SJCRH30 (cell line): ENCODE data around the gene LACTB. TPM values are rescaled to one million over a fixed set of nuclear protein-coding genes. Genes with fewer than 3 reads are reported as not detected.
"Not testable (repeated sequence)": the region's sequence is repeated elsewhere in the genome, so short reads cannot be mapped to it uniquely, and the experiment has no call there.

Source experiments
- DNase-seq, 2 experiments: peaks; one replicate each; pipeline ENCODE4 v3.0.0-alpha.2; 2015 to 2020
- H3K27ac ChIP-seq: fragments of 250-450 bp; sonication (Bioruptor Pico); 2 replicates; pipeline ENCODE4 v1.5.1; 2020; ENCODE audit warnings: mild to moderate bottlenecking, moderate library complexity
- H3K27me3 ChIP-seq: fragments of 250-450 bp; sonication (Bioruptor Pico); 2 replicates; pipeline ENCODE4 v1.5.1; 2020; ENCODE audit warnings: mild to moderate bottlenecking, moderate library complexity
- H3K36me3 ChIP-seq: fragments of 250-450 bp; sonication (Bioruptor Pico); 2 replicates; pipeline ENCODE4 v1.5.1; 2020; ENCODE audit warnings: mild to moderate bottlenecking, moderate library complexity
- H3K4me1 ChIP-seq: fragments of 250-450 bp; sonication (Bioruptor Pico); 2 replicates; pipeline ENCODE4 v1.5.1; 2020; ENCODE audit warnings: mild to moderate bottlenecking, moderate library complexity
- H3K4me3 ChIP-seq: fragments of 250-450 bp; sonication (Bioruptor Pico); 2 replicates; pipeline ENCODE4 v1.5.1; 2020; ENCODE audit warnings: mild to moderate bottlenecking, moderate library complexity
- H3K9me3 ChIP-seq: fragments of 250-450 bp; sonication (Bioruptor Pico); replicated peaks from 2 replicates; pipeline ENCODE4 v1.5.1; 2020; ENCODE audit warnings: mild to moderate bottlenecking, moderate library complexity
- total RNA-seq: library from RNA; depleted of rRNA; stranded (reverse); fragments of >200 nt; shearing (Covaris generic); gene quantifications from 2 replicates; pipeline ENCODE4 v1.2.3, GENCODE V29; 2014

LACTB gene
- total RNA-seq, 1 experiment from 2014 or later, result 12.9 TPM

DNA sequence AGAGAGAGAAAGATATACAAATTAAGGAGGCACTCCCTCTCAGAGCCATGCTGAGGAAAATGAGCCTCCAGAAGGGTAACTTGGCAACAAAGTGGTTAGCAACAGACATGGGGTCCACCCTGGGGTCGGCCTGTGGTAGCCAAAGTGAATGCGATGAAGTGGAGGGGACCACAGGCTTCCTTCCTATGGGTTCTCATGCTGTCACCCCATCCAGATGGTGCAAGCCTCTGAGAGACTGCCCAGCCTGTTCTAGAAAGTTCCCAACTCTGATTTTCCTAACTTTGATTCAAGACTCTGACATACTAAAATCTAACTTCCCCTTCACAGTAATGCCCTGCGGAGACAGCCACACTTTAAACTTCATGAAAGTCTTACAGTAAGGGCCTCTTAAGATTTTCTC lies 18.2 kb upstream of the LACTB start:
- H3K4me3 ChIP-seq, result no peak overlapping the region
- no peaks in the 10 kb centered on the region for H3K36me3 ChIP-seq
- no peak for DNase-seq
- H3K27me3 ChIP-seq, result no peaks in the 10 kb centered on the region
- H3K9me3 ChIP-seq, result 0 out of 2 replicates have a peak, but pooled peaks cover 3% of the 10 kb centered on the region
- H3K4me1 ChIP-seq, result no peaks in the 10 kb centered on the region; the same call in 1 of the 2 replicates
- no peak overlapping the region for H3K27ac ChIP-seq

DNA sequence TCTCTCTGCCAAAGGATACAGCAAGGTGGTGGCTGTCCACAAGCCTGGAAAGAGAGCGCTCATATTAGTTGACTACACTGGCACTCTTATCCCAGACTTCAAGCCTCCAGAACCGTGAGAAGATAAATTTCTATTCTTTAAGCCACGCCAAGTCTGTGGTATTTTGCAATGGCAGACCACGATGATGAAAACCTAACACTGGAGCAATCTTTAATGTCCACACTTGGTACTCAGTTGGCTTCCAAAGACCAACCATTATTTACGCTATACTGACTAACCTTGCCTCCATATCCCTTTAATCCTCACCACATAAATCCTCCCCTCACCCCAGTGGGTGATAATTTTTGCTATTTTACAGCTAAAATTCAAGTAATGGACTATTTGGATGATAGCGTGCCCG lies 16.9 kb upstream of the LACTB start:
- Histone ChIP-seq H3K9me3 (0 out of 2 replicates have a peak, but pooled peaks cover 3% of the 10 kb centered on the region), H3K27ac (no peak overlapping the region), H3K4me3 (no peak overlapping the region), H3K4me1 (no peaks in the 10 kb centered on the region; the same call in 1 of the 2 replicates), H3K27me3 (no peaks in the 10 kb centered on the region), H3K36me3 (no peaks in the 10 kb centered on the region)
- no peak for DNase-seq

DNA sequence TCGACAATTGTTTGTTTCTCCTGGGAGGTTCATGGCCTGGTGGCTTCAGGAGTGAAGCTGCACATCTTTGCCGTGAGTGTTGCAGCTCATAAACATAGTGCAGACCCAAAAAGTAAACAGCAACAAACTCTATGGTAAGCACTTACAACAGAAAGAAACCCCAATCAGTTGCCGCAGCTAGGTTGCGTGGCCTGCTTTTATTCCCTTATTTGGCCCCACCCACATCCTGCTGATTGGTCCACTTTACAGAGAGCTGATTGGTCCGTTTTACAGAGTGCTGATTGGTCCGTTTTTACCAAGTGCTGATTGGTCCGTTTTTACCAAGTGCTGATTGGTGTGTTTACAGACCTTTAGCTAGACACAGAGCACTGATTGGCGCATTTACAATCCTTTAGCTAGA lies 16.3 kb upstream of the LACTB start:
- not testable (repeated sequence) for DNase-seq, H3K9me3 ChIP-seq, H3K4me3 ChIP-seq, H3K27me3 ChIP-seq, H3K36me3 ChIP-seq, H3K27ac ChIP-seq, H3K4me1 ChIP-seq

DNA sequence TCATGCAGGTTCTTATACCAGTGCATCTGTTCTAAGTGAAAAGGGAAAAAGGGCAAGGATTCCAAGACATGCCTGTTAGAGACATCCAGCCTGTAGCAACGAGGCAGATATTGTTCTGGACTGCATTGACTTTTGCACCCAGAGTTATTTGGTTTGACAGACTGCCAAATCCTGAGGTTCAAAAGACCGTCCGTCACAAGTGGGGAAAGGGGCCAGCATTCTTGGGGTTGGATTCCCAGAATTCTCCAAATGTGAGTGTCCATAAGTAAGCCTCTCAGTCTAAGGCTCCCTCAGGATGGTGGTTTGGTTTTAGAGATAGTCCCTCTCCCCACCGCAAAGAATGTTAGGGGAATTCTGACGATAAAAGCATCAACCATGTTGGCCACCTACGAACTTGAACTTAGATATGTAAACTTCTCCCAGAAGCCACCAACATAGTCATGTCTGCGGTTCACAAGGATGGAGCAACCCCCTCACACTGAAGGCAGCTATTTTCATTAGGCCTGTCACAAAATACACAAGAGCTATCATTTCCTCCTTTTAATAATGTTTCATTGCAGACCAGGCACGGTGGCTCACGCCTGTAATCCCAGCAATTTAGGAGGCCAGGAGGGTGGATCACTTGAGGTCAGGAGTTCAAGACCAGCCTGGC lies 13.6 kb upstream of the LACTB start:
- H3K4me3 ChIP-seq, result no peak overlapping the region
- peak; percentile 97 to 99 for DNase-seq
- peak overlapping the region; percentile 31; the same call in 1 of the 2 replicates for H3K27ac ChIP-seq
- no peaks in the 10 kb centered on the region for H3K36me3 ChIP-seq
- H3K4me1 ChIP-seq, result peaks cover 8% of the 10 kb centered on the region; the same call in 1 of the 2 replicates
- H3K27me3 ChIP-seq, result no peaks in the 10 kb centered on the region
- 0 out of 2 replicates have a peak, but pooled peaks cover 6% of the 10 kb centered on the region for H3K9me3 ChIP-seq

DNA sequence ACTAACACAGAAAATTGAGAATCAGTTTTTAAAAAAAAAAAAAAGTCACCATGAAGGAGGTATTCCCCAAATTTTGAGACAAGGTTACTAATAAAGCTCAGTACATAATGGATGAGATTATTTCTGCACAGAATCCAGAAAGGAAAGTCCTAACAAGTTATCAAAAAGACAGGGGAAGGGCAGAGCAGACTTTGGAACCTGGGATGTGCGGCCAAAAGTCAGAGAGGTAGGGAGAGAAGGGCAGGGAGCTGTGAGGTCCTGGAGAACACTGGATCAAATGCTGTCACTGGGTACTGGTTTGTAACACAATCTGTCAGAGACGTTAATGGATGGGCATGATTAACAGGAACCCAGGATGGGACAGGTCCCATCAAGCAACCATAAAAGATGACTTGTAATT lies 12.2 kb upstream of the LACTB start:
- H3K9me3 ChIP-seq, result 0 out of 2 replicates have a peak, but pooled peaks cover 6% of the 10 kb centered on the region
- H3K4me3 ChIP-seq, result no peak overlapping the region
- DNase-seq, result no peak
- H3K36me3 ChIP-seq, result no peaks in the 10 kb centered on the region
- peaks cover 8% of the 10 kb centered on the region; the same call in 1 of the 2 replicates for H3K4me1 ChIP-seq
- H3K27me3 ChIP-seq, result no peaks in the 10 kb centered on the region
- H3K27ac ChIP-seq, result no peak overlapping the region

DNA sequence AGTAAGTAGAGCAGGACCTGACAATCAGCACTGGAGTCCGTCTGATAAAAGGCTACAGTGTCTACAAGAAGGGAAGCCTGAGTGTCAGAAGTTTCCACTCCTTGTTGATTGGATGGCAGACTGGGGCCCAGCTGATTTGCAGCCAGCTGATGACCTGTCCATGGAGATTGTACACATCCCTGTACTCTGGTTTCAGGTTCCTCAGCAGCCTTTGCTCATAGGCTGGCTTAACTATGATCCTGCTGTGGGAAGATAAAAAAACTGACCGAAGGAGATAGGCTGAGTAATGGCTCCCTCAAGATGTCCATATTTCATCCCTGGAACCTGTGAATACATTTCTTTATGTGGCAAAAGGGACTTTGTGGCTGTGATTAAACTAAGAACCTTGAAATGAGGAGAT lies 11.7 kb upstream of the LACTB start:
- no peak for DNase-seq
- peaks cover 8% of the 10 kb centered on the region; the same call in 1 of the 2 replicates for H3K4me1 ChIP-seq
- no peaks in the 10 kb centered on the region for H3K36me3 ChIP-seq
- no peak overlapping the region for H3K27ac ChIP-seq
- no peak overlapping the region for H3K4me3 ChIP-seq
- no peaks in the 10 kb centered on the region for H3K27me3 ChIP-seq
- H3K9me3 ChIP-seq, result 0 out of 2 replicates have a peak, but pooled peaks cover 5% of the 10 kb centered on the region

DNA sequence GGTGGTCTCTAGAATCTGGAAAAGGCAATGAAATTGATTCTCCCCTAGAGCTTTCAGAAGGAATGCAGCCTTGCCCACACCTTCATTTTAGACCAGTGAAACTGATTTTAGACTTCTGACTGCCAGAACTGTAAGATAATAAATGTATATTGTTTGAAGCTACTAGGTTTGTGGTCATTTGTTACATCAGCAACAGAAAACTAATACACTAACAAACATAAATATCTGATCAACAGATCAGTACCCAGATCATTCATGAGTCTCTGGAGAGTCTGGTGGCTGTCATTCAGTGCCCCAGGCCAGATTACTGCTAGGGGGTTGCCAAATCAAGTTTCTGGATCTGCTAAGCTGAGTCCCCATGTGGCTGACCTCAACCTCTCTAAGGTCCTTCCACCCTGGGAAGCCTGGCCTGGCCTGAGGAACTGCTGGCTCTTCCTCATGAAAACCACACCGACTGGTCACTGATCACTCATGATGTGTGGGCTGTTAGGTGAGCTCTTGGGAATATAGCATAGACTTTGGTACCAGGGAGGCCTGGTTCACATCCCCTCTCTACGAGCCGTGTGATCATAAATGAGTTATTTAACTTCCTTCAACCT lies 11.1 kb upstream of the LACTB start:
- Histone ChIP-seq H3K9me3 (0 out of 2 replicates have a peak, but pooled peaks cover 3% of the 10 kb centered on the region), H3K27ac (no peak overlapping the region), H3K27me3 (no peaks in the 10 kb centered on the region), H3K4me3 (no peak overlapping the region), H3K4me1 (peaks cover 8% of the 10 kb centered on the region; the same call in 1 of the 2 replicates), H3K36me3 (no peaks in the 10 kb centered on the region)
- no peak for DNase-seq

DNA sequence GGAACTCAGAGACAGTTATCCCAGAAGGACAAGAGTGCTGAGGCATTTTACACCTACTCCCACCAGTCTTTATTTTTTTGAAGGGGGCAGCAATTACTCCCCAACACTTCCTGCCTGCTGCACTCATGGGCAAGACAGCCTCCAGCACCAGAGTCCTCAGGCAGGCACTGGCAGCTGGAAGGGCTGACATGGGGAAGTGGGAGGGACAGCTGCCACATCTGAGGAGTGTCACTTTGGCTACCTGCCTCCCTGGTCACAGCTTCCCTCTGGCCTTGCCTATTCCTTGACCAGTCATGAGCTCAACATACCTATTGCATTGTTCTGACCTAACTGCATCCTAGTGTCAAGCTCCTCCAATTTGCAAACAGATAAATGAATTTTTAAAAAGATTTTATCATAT lies 10.2 kb upstream of the LACTB start:
- H3K4me3 ChIP-seq, result no peak overlapping the region
- peaks cover 8% of the 10 kb centered on the region; the same call in 1 of the 2 replicates for H3K4me1 ChIP-seq
- H3K27ac ChIP-seq, result no peak overlapping the region
- DNase-seq, result peak; percentile 32 to 48
- H3K36me3 ChIP-seq, result no peaks in the 10 kb centered on the region
- no peaks in the 10 kb centered on the region for H3K27me3 ChIP-seq
- H3K9me3 ChIP-seq, result 0 out of 2 replicates have a peak, but pooled peaks cover 3% of the 10 kb centered on the region

DNA sequence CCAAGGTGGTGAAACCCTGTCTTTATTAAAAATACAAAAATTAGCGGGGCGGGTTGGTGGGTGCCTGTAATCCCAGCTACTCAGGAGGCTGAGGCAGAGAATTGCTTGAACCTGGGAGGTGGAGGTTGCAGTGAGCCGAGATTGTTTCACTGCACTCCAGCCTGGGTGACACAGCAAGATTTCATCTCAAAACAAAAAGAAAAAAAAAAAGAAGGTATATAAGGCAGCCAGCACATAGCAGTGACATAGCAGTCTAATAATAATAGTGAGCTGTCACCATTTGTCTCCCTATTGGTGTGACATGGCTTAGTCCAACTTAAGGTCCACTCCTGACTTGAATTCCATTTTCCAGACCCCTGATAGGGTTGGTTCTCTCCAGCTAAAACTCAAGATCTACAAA lies 8.8 kb upstream of the LACTB start:
- Histone ChIP-seq H3K4me3 (no peak overlapping the region), H3K27me3 (no peaks in the 10 kb centered on the region), H3K4me1 (peaks cover 11% of the 10 kb centered on the region; the same call in 1 of the 2 replicates), H3K27ac (no peak overlapping the region), H3K36me3 (no peaks in the 10 kb centered on the region), H3K9me3 (0 out of 2 replicates have a peak, but pooled peaks cover 3% of the 10 kb centered on the region)
- no peak for DNase-seq

DNA sequence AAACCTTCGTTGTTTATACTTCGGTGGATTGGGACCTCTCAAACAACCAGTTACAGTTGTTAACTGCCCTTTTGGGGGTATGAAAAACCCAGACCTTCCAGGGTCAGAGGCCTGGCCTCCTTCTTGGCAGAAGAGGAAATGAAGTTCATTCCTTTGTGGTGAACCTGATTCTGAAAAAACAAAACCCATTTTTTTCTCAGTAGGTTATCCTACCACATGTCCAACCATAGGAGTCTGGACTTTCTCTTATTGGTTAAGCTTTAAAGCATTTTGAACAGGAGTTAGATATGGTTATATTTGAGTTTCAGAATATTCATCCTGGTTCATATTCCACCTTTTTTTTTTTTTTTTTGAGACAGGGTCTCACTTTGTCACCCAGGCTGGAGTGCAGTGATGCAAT lies 7.2 kb upstream of the LACTB start:
- no peaks in the 10 kb centered on the region for H3K36me3 ChIP-seq
- no peaks in the 10 kb centered on the region for H3K27me3 ChIP-seq
- H3K4me1 ChIP-seq, result peaks cover 11% of the 10 kb centered on the region; the same call in 1 of the 2 replicates
- H3K27ac ChIP-seq, result no peak overlapping the region
- DNase-seq, result no peak
- H3K9me3 ChIP-seq, result 0 out of 2 replicates have a peak, but pooled peaks cover 3% of the 10 kb centered on the region
- H3K4me3 ChIP-seq, result no peak overlapping the region

DNA sequence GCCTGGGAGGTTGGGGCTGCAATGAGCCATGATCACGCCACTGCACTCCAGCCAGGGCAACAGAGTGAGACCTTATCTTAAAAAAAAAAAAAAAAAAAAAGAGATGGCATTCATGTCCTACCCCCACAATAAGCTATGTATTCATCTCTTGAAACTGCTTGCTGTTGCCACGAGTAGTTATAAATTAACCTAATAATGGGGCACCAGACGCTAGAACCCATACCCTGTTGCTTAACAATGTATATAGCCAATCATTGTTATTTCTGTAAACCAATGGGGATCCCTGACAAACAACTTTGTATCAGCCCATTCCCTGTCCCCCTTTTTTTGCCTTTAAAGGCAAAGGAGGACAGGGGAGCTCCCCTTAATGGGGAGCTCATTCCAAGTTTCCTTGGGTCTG lies 2.8 kb upstream of the LACTB start:
- peaks cover 3% of the 10 kb centered on the region for H3K4me1 ChIP-seq
- no peak for DNase-seq
- H3K36me3 ChIP-seq, result no peaks in the 10 kb centered on the region
- no peaks in the 10 kb centered on the region for H3K27me3 ChIP-seq
- H3K4me3 ChIP-seq, result no peak overlapping the region
- no peak overlapping the region for H3K27ac ChIP-seq
- H3K9me3 ChIP-seq, result no peaks in the 10 kb centered on the region

DNA sequence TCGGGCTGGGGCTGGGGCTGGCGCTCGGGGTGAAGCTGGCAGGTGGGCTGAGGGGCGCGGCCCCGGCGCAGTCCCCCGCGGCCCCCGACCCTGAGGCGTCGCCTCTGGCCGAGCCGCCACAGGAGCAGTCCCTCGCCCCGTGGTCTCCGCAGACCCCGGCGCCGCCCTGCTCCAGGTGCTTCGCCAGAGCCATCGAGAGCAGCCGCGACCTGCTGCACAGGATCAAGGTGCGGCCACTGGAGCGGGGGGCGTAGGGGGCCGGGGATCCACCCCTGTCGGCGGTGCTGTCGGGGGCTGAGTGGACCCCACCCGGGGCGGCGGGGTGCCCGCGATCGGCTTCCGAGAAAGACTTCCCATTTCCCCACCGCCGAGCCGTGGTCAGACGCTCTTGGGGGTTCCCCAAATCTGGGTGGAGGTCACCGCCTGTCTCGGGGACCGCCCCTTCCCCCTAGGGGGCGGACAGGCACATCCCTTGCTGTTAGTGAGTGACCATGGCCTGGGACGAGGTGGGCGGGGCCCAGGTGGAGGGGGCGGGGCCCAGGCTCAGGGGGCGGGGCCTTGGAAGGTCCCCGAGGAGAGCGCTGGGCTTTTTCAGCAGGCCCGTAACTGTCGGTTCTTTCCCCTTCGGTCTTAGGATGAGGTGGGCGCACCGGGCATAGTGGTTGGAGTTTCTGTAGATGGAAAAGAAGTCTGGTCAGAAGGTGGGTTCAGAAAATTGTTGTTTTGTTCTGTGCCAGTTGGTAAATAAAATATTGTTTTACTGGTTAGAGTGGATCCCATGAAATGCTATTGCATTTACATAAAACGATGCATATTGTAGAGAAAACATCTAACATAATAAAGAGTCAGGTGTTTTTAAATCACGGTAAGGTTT lies 578 bp downstream of the LACTB start:
- peak overlapping the region; percentile 99 for H3K4me3 ChIP-seq
- peaks cover under 1% of the 10 kb centered on the region; the same call in 1 of the 2 replicates for H3K4me1 ChIP-seq
- H3K36me3 ChIP-seq, result no peaks in the 10 kb centered on the region
- H3K27me3 ChIP-seq, result no peaks in the 10 kb centered on the region
- H3K27ac ChIP-seq, result peak overlapping the region; percentile 24; the same call in 1 of the 2 replicates
- H3K9me3 ChIP-seq, result no peaks in the 10 kb centered on the region
- peak; percentile 74 to 91 for DNase-seq

DNA sequence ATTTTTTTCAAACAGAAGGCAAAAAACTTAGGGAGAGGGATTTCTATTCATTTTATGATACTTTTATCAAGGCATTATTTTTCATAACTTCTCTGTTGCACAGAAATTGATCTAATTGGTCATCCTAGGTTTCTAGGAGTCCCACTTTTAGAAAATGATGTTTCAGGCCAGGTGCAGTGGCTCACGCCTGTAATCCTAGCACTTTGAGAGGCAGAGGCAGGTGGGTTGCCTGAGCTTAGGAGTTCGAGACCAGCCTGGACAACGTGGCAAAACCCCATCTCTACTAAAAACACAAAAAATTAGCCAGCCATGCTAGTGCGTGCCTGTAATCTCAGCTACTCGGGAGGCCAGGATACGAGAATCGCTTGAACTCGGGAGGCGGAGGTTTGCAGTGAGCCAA lies 2.8 kb downstream of the LACTB start:
- peak; percentile 56 to 74 for DNase-seq
- Histone ChIP-seq H3K9me3 (no peaks in the 10 kb centered on the region), H3K27ac (peak overlapping the region; percentile 15; the same call in 1 of the 2 replicates), H3K4me1 (no peaks in the 10 kb centered on the region; the same call in 1 of the 2 replicates), H3K36me3 (peaks cover 6% of the 10 kb centered on the region; the same call in 1 of the 2 replicates), H3K4me3 (no peak overlapping the region), H3K27me3 (no peaks in the 10 kb centered on the region)

DNA sequence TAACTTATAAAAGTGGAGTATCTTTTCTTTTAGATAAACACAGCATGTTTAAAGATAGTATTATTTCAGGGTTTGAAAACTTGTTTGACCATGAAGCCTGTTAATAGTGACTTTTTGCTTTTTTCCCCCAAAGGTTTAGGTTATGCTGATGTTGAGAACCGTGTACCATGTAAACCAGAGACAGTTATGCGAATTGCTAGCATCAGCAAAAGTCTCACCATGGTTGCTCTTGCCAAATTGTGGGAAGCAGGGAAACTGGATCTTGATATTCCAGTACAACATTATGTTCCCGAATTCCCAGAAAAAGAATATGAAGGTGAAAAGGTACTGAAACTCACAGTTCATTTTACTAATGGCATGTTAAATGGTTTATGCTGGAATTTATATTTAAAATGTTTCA lies 5.1 kb downstream of the LACTB start:
- Histone ChIP-seq H3K36me3 (peaks cover 11% of the 10 kb centered on the region), H3K4me3 (no peak overlapping the region), H3K27me3 (no peaks in the 10 kb centered on the region), H3K27ac (no peak overlapping the region), H3K9me3 (no peaks in the 10 kb centered on the region), H3K4me1 (no peaks in the 10 kb centered on the region; the same call in 1 of the 2 replicates)
- DNase-seq, result no peak
